GM21786 (cell line): ENCODE data around the gene TIMM22.

Experiments used
- ATAC-seq: cut with Tn5 transposase; IDR thresholded peaks from one replicate; pipeline ENCODE4 v1.9.1; 2021; ENCODE audit not compliant: unreplicated experiment

The TIMM22 gene

GRCh38 chr17:1018547-1018946 is 21.6 kb downstream of the TIMM22 start:
- no peak for ATAC-seq

- ATAC-seq = no peak
These were observed 22.5 kb downstream of the TIMM22 start for GRCh38 chr17:1019451-1019850.

- no peak for ATAC-seq
These were observed 24.2 kb downstream of the TIMM22 start for GRCh38 chr17:1021147-1021546.

- no peak for ATAC-seq
These were observed 25.5 kb downstream of the TIMM22 start for GRCh38 chr17:1022278-1023024.

GRCh38 chr17:1024076-1024475 is 27.1 kb downstream of the TIMM22 start:
- ATAC-seq = no peak

GRCh38 chr17:1025733-1026598 is 29.0 kb downstream of the TIMM22 start:
- ATAC-seq = no peak

- ATAC-seq = no peak
These were observed 29.7 kb downstream of the TIMM22 start for GRCh38 chr17:1026599-1026975.

GRCh38 chr17:1027044-1027443 is 30.1 kb downstream of the TIMM22 start:
- ATAC-seq = no peak

- no peak for ATAC-seq
These were observed 32.4 kb downstream of the TIMM22 start for GRCh38 chr17:1029196-1029921.

- ATAC-seq = no peak
These were observed 33.2 kb downstream of the TIMM22 start for GRCh38 chr17:1029922-1030644.

- no peak for ATAC-seq
These were observed 34.0 kb downstream of the TIMM22 start for GRCh38 chr17:1030684-1031532.

GRCh38 chr17:1031711-1032110 is 34.8 kb downstream of the TIMM22 start:
- no peak for ATAC-seq

- no peak for ATAC-seq
These were observed 35.5 kb downstream of the TIMM22 start for GRCh38 chr17:1032391-1032790.

GRCh38 chr17:1033503-1033902 is 36.6 kb downstream of the TIMM22 start:
- no peak for ATAC-seq

GRCh38 chr17:1034652-1035210 is 37.8 kb downstream of the TIMM22 start:
- no peak for ATAC-seq

GRCh38 chr17:1035546-1036170 is 38.7 kb downstream of the TIMM22 start:
- ATAC-seq = no peak

GRCh38 chr17:1036171-1036844 is 39.4 kb downstream of the TIMM22 start:
- ATAC-seq = no peak

- no peak for ATAC-seq
These were observed 39.9 kb downstream of the TIMM22 start for GRCh38 chr17:1036845-1037237.
